ENCODE results near the gene MSX1.

Gene MSX1

DNA sequence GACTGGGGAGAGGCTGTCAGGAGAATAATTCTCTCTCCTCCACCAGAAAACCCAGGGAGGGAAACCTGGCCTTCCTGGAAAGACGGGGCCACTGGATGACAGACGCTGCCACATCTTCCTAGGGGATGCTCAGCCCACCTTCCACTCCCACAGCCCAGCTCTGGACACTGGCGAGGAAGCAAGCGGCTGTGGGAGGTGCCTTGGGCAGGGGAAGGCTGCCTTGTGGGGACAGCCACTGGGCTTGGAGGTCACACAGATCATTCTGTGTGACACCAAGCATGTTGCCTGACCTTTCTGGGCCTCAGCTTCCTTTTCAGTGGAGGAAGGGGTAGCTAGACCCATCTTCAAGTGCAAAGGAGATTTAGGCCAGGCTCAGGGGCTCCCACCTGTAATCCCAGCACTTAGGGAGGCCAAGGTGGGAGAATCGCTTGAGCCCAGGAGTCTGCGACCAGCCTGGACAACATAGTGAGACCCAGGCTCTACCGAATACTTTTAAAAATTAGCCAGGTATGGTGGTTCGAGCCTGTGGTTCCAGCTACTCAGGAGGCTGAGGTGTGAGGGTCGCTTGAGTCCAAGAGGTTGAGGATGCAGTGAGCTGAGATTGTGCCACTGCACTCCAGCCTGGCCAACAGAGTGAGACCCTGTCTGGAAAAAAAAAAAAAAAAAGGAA lies 9.8 kb upstream of the MSX1 start:
- H3K4me1 ChIP-seq (ENCODE audit: low read length): no peaks in the 10 kb centered on the region
- H3K9me3 ChIP-seq (ENCODE audit: insufficient read depth, low read length): no peaks in the 10 kb centered on the region
- no peaks in the 10 kb centered on the region for H3K79me2 ChIP-seq (ENCODE audit: low read length)
- no peaks in the 10 kb centered on the region for H3K36me3 ChIP-seq (replicated peaks; ENCODE audit: low read depth, low read length)
- H3K4me2 ChIP-seq (ENCODE audit: low read length): no peak overlapping the region
- no peak for TF ChIP-seq EZH2phosphoT487 (IDR thresholded peaks at IDR 0.05; ENCODE audit: low read depth)
- TF ChIP-seq, protein P1, sequence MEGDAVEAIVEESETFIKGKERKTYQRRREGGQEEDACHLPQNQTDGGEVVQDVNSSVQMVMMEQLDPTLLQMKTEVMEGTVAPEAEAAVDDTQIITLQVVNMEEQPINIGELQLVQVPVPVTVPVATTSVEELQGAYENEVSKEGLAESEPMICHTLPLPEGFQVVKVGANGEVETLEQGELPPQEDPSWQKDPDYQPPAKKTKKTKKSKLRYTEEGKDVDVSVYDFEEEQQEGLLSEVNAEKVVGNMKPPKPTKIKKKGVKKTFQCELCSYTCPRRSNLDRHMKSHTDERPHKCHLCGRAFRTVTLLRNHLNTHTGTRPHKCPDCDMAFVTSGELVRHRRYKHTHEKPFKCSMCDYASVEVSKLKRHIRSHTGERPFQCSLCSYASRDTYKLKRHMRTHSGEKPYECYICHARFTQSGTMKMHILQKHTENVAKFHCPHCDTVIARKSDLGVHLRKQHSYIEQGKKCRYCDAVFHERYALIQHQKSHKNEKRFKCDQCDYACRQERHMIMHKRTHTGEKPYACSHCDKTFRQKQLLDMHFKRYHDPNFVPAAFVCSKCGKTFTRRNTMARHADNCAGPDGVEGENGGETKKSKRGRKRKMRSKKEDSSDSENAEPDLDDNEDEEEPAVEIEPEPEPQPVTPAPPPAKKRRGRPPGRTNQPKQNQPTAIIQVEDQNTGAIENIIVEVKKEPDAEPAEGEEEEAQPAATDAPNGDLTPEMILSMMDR (IDR thresholded peaks at IDR 0.05; ENCODE audit: low read depth, low read length): no peak
- H2AFZ ChIP-seq (ENCODE audit: low read depth, low read length): no peak overlapping the region
- H3K9ac ChIP-seq (ENCODE audit: low read length): no peak overlapping the region
- no peaks in the 10 kb centered on the region for H4K20me1 ChIP-seq (ENCODE audit: insufficient read depth, low read length)
- peaks cover 5% of the 10 kb centered on the region; the same call in 1 of the 2 replicates for H3K27me3 ChIP-seq (ENCODE audit: low read depth, low read length)
- no peak overlapping the region for H3K4me3 ChIP-seq (ENCODE audit: low read length)
- H3K27ac ChIP-seq (ENCODE audit: low read length): no peak overlapping the region

DNA sequence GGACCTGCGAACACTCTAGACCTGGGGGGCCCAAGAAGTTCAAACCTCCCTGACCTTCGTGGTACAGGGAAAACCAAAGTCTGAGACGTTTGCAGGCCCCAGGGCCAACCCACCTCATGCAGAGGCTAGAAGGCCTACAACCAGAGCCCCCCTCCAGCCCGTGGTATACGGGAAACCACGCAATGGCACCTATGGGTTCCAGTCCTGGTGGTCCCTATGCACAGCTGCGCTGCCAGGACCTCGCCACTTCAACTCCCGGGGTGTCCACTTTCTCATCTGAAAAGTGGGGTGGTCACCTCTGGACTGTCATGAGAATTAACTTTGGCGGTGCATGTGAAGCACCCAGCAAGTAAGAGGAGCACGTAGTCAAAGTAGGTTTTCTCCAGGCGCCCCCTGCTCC lies 8.4 kb upstream of the MSX1 start:
- Histone ChIP-seq H3K9me3 (ENCODE audit: insufficient read depth, low read length) (no peaks in the 10 kb centered on the region), H3K79me2 (ENCODE audit: low read length) (no peaks in the 10 kb centered on the region), H4K20me1 (ENCODE audit: insufficient read depth, low read length) (no peaks in the 10 kb centered on the region), H2AFZ (ENCODE audit: low read depth, low read length) (no peak overlapping the region), H3K4me3 (ENCODE audit: low read length) (no peak overlapping the region), H3K4me1 (ENCODE audit: low read length) (no peaks in the 10 kb centered on the region), H3K27ac (ENCODE audit: low read length) (no peak overlapping the region), H3K4me2 (ENCODE audit: low read length) (no peak overlapping the region), H3K36me3 (replicated peaks; ENCODE audit: low read depth, low read length) (no peaks in the 10 kb centered on the region), H3K9ac (ENCODE audit: low read length) (no peak overlapping the region), H3K27me3 (ENCODE audit: low read depth, low read length) (peaks cover 5% of the 10 kb centered on the region; the same call in 1 of the 2 replicates)
- TF ChIP-seq EZH2phosphoT487 (IDR thresholded peaks at IDR 0.05; ENCODE audit: low read depth): no peak
- TF ChIP-seq, protein P1 (IDR thresholded peaks at IDR 0.05; ENCODE audit: low read depth, low read length): no peak

GRCh38 chr4:4851906-4852305 lies 7.6 kb upstream of the MSX1 start:
- TF ChIP-seq, protein P1 (IDR thresholded peaks at IDR 0.05; ENCODE audit: low read depth, low read length): no peak
- no peak for TF ChIP-seq EZH2phosphoT487 (IDR thresholded peaks at IDR 0.05; ENCODE audit: low read depth)
- Histone ChIP-seq H4K20me1 (ENCODE audit: insufficient read depth, low read length) (no peaks in the 10 kb centered on the region), H3K4me1 (ENCODE audit: low read length) (no peaks in the 10 kb centered on the region), H3K79me2 (ENCODE audit: low read length) (no peaks in the 10 kb centered on the region), H3K9me3 (ENCODE audit: insufficient read depth, low read length) (no peaks in the 10 kb centered on the region), H3K4me2 (ENCODE audit: low read length) (no peak overlapping the region), H3K27me3 (ENCODE audit: low read depth, low read length) (peaks cover 1% of the 10 kb centered on the region; the same call in 1 of the 2 replicates), H2AFZ (ENCODE audit: low read depth, low read length) (no peak overlapping the region), H3K36me3 (replicated peaks; ENCODE audit: low read depth, low read length) (no peaks in the 10 kb centered on the region), H3K27ac (ENCODE audit: low read length) (no peak overlapping the region), H3K9ac (ENCODE audit: low read length) (no peak overlapping the region), H3K4me3 (ENCODE audit: low read length) (no peak overlapping the region)

DNA sequence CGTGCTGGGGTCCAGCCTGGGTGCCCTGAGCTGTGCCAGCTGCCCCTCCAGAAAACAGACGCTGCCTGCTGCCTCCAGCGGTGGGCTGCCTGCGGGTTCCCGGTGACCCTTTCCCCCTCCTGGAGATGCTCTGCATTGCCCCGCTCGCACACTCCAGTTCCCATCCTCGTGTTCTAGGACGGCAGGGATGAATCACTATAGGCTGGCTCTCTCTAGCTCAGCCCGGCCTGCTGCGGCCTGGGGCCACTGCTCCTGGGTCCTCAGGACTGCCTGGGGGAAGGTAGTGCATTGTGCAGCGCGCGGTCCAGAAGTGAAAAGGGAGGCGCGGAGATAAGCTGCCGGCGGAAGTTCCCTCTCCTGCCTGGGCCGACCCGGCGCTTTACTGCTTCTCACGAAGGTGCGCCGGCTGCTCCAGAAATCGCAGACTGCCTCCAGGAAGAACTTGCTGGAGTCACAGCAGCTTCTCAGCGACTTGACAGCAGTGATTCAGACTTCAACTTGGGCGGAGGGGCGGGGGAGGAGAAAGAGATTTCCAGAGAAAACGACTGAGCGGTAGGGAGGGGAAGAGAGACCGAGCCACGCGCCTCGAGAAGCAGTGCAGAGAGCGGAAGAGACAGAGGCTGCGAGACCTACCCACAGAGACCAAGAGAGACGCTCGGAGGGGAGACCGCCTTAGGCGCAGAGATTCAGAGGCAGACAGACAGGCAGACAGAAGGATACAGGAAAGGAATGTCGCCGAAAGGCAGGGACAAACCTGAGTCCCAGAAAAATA lies 6.7 kb upstream of the MSX1 start:
- Histone ChIP-seq H3K4me1 (ENCODE audit: low read length) (no peaks in the 10 kb centered on the region), H3K36me3 (replicated peaks; ENCODE audit: low read depth, low read length) (no peaks in the 10 kb centered on the region), H3K27me3 (ENCODE audit: low read depth, low read length) (no peaks in the 10 kb centered on the region), H4K20me1 (ENCODE audit: insufficient read depth, low read length) (no peaks in the 10 kb centered on the region), H2AFZ (ENCODE audit: low read depth, low read length) (no peak overlapping the region), H3K9ac (ENCODE audit: low read length) (no peak overlapping the region), H3K4me2 (ENCODE audit: low read length) (no peak overlapping the region), H3K9me3 (ENCODE audit: insufficient read depth, low read length) (no peaks in the 10 kb centered on the region), H3K27ac (ENCODE audit: low read length) (no peak overlapping the region), H3K4me3 (ENCODE audit: low read length) (no peak overlapping the region), H3K79me2 (ENCODE audit: low read length) (no peaks in the 10 kb centered on the region)
- TF ChIP-seq EZH2phosphoT487 (IDR thresholded peaks at IDR 0.05; ENCODE audit: low read depth): no peak
- TF ChIP-seq, protein P1 (IDR thresholded peaks at IDR 0.05; ENCODE audit: low read depth, low read length): no peak

All from OCI-LY3 (cell line).